HepG2 (cell line): ENCODE data around the gene COL26A1. TPM values are rescaled to one million over a fixed set of nuclear protein-coding genes. Genes with fewer than 3 reads are reported as not detected.

Experiments
- ATAC-seq: fragments of 200-7000 bp; cut with Tn5 transposase; 3 replicates; pipeline ENCODE4 v1.9.1; 2020; ENCODE audit warnings: mild to moderate bottlenecking, moderate library complexity
- BruUV-seq: library from RNA; stranded (reverse); fragments of 400-500 nt; replicated peaks from 2 replicates; lab custom pipeline; 2021; lab: Mats Ljungman, UMichigan
- CTCF ChIA-PET: fragments of 300-600 bp; formaldehyde crosslinking; extraction: SDS; loops from one replicate; lab custom pipeline; 2021; ENCODE audit warnings: low total read pairs, inconsistent platforms, low intra/inter-chr PET ratio; lab: Yijun Ruan, JAX
- POLR2A ChIA-PET: fragments of 350-600 bp; sonication (Branson Sonifier 250); formaldehyde crosslinking; loops from one replicate; lab custom pipeline; 2020; ENCODE audit warnings: antibody characterized with exemption, inconsistent platforms; lab: Yijun Ruan, JAX
- DNase-seq: peaks from one replicate; pipeline ENCODE4 v3.0.0-alpha.2; 2015; ENCODE audit warnings: low spot score
- FAIRE-seq: peaks from 3 replicates; lab custom pipeline; 2011; peaks lifted over from hg19 to GRCh38; lab: Jason Lieb, UNC
- H2AFZ ChIP-seq: one replicate; pipeline ENCODE4 v1.6.1; 2011; ENCODE audit warnings: low read length, inconsistent platforms
- H3K27ac ChIP-seq: fragments of 300-600 bp; 3 replicates; pipeline ENCODE4 v1.8.0; 2011; ENCODE audit warnings: mixed run types, mild to moderate bottlenecking, mixed read lengths, low read length, inconsistent platforms; ENCODE audit not compliant: insufficient read depth; ENCODE audit errors: extremely low read length
- H3K27me3 ChIP-seq, 2 experiments: fragments of 200-600 bp in 1 of 2; 2 replicates in 1 of 2; 3 replicates in 1 of 2; pipeline versions ENCODE4 v1.6.0 to v1.8.0; 2011; ENCODE audit warnings: low read length in 2 of 2, mild to moderate bottlenecking in 2 of 2, moderate library complexity in 2 of 2, inconsistent platforms in 1 of 2; ENCODE audit not compliant: insufficient read depth in 2 of 2, control insufficient read depth in 1 of 2
- H3K36me3 ChIP-seq, 2 experiments: fragments of 200-600 bp in 1 of 2; replicated peaks in 1 of 2; 2 replicates in 1 of 2; 3 replicates in 1 of 2; pipeline versions ENCODE4 v1.5.1 to v1.8.0; 2011; ENCODE audit warnings: low read length in 2 of 2, inconsistent platforms in 1 of 2; ENCODE audit not compliant: insufficient read depth in 2 of 2, control insufficient read depth in 1 of 2
- H3K4me1 ChIP-seq: 2 replicates; pipeline ENCODE4 v1.5.1; 2012; ENCODE audit warnings: low read length, inconsistent platforms; ENCODE audit not compliant: insufficient read depth
- H3K4me2 ChIP-seq: 2 replicates; pipeline ENCODE4 v1.6.0; 2011; ENCODE audit warnings: low read depth, low read length, inconsistent platforms
- H3K4me3 ChIP-seq, 3 experiments: fragments of 200-600 bp in 1 of 3; sonication (generic), shearing (Covaris generic) in 1 of 3; replicated peaks in 1 of 3; 2 replicates each; pipeline ENCODE4 v1.5.1; 2011 to 2016; ENCODE audit warnings: low read length in 3 of 3, inconsistent platforms in 2 of 3, low read depth in 2 of 3, mild to moderate bottlenecking in 2 of 3, control low read depth in 1 of 3, mixed read lengths in 1 of 3; ENCODE audit not compliant: insufficient read depth in 1 of 3
- H3K79me2 ChIP-seq: one replicate; pipeline ENCODE4 v1.6.1; 2011; ENCODE audit warnings: low read length, inconsistent platforms; ENCODE audit not compliant: insufficient read depth
- H3K9ac ChIP-seq: 2 replicates; pipeline ENCODE4 v1.6.0; 2011; ENCODE audit warnings: mild to moderate bottlenecking, low read depth, low read length, inconsistent platforms; ENCODE audit not compliant: insufficient read depth
- H3K9me3 ChIP-seq: 2 replicates; pipeline ENCODE4 v1.5.1; 2012; ENCODE audit warnings: mild to moderate bottlenecking, low read length
- H4K20me1 ChIP-seq: 2 replicates; pipeline ENCODE4 v1.6.0; 2011; ENCODE audit warnings: inconsistent platforms, mild to moderate bottlenecking, low read length, moderate library complexity; ENCODE audit not compliant: insufficient read depth
- ERF ChIP-seq: IDR thresholded peaks from 2 replicates; pipeline ENCODE4 v1.6.1; 2018; ENCODE audit warnings: missing biosample characterization, missing genetic modification reagents
- HIVEP1 ChIP-seq: sonication (generic); formaldehyde crosslinking; IDR thresholded peaks from 2 replicates; pipeline ENCODE4 v1.4.0; 2020; ENCODE audit warnings: mild to moderate bottlenecking, missing genetic modification reagents
- MAFF ChIP-seq: IDR thresholded peaks from 2 replicates; pipeline ENCODE4 v1.6.1; 2011; ENCODE audit warnings: low read depth, low read length, improper control_type of control experiment
- SALL1 ChIP-seq: sonication (generic); formaldehyde crosslinking; IDR thresholded peaks from 2 replicates; pipeline ENCODE4 v1.8.0; 2022; ENCODE audit warnings: mild to moderate bottlenecking, missing genetic modification reagents
- STAG1 ChIP-seq: sonication (generic); formaldehyde crosslinking; IDR thresholded peaks from 2 replicates; pipeline ENCODE4 v1.4.0; 2020; ENCODE audit warnings: missing genetic modification reagents
- TRIM24 ChIP-seq: sonication (generic); formaldehyde crosslinking; IDR thresholded peaks from 2 replicates; pipeline ENCODE4 v1.8.0; 2022; ENCODE audit warnings: mild to moderate bottlenecking, missing genetic modification reagents
- ZBTB7A ChIP-seq: sonication (generic); formaldehyde crosslinking; IDR thresholded peaks from 2 replicates; pipeline ENCODE4 v1.8.0; 2022; ENCODE audit warnings: mild to moderate bottlenecking, missing genetic modification reagents
- ZFAT ChIP-seq: sonication (generic); formaldehyde crosslinking; conservative IDR thresholded peaks from 2 replicates; pipeline ENCODE4 v1.8.1; 2023; ENCODE audit warnings: missing genetic modification reagents, inconsistent platforms
- ZNF224 ChIP-seq: sonication (generic); formaldehyde crosslinking; IDR thresholded peaks from 2 replicates; pipeline ENCODE4 v1.5.0; 2020; ENCODE audit warnings: mild to moderate bottlenecking, missing genetic modification reagents
- ZNF674 ChIP-seq: sonication (generic); formaldehyde crosslinking; IDR thresholded peaks from 2 replicates; pipeline ENCODE4 v1.5.0; 2020; ENCODE audit warnings: low read depth, mild to moderate bottlenecking, missing genetic modification reagents
- ZNF737 ChIP-seq: sonication (generic); formaldehyde crosslinking; IDR thresholded peaks from 2 replicates; pipeline ENCODE4 v1.5.0; 2020; ENCODE audit warnings: missing genetic modification reagents, mild to moderate bottlenecking, borderline replicate concordance
- ZNF746 ChIP-seq: sonication (generic); formaldehyde crosslinking; IDR thresholded peaks from 2 replicates; pipeline ENCODE4 v1.8.0; 2022; ENCODE audit warnings: mild to moderate bottlenecking, missing genetic modification reagents
- WGBS: methylation state at CpG from one replicate; pipeline ENCODE4 v1.1.6; 2017; ENCODE audit warnings: low lambda C conversion rate; 5-methylcytosine and 5-hydroxymethylcytosine counted together
- in situ Hi-C: cut with HindIII; loops from 2 replicates; pipeline ENCODE4 v1.10.0; 2017; ENCODE audit warnings: low pct_unique_long_range_greater_than_20kb; ENCODE audit not compliant: extremely low pct_ligation_motif_present
- intact Hi-C: fragments of 100-400 bp; cut with micrococcal nuclease; formaldehyde crosslinking; loops from one replicate; pipeline ENCODE4 v1.10.0; 2022; ENCODE audit not compliant: unreplicated experiment
- polyA plus RNA-seq, 8 experiments: library from polyadenylated mRNA; depleted of rRNA in 3 of 8; stranded (reverse) in 7 of 8; unstranded in 1 of 8; fragments of >200 nt; fragmentation: Illumina TruSeq in 4 of 8; extraction: Trizol in 4 of 8; gene quantifications; 2 replicates each; pipeline versions ENCODE4 v1.2.1 to v1.2.3, GENCODE V29; 2011 to 2016; ENCODE audit warnings: low read depth in 4 of 8, missing spikeins in 1 of 8, mixed read lengths in 1 of 8; ENCODE audit not compliant: insufficient read depth in 1 of 8
- total RNA-seq, 5 experiments: library from RNA; depleted of rRNA; stranded (reverse); fragments of >200 nt; fragmentation: Illumina TruSeq; extraction: Trizol; gene quantifications; 2 replicates each; pipeline ENCODE4 v1.2.3, GENCODE V29; 2016; ENCODE audit warnings: low read depth in 1 of 5
- TF ChIP-seq, protein P1 (sequence below): sonication (generic); formaldehyde crosslinking; IDR thresholded peaks from 2 replicates; pipeline ENCODE4 v1.5.1; 2020; ENCODE audit warnings: mild to moderate bottlenecking, moderate library complexity, missing genetic modification reagents
- TF ChIP-seq, protein P2 (sequence below): sonication (generic); formaldehyde crosslinking; IDR thresholded peaks from 2 replicates; pipeline ENCODE4 v1.5.1; 2020; ENCODE audit warnings: mild to moderate bottlenecking, missing genetic modification reagents, moderate library complexity
- TF ChIP-seq, protein P3 (sequence below): IDR thresholded peaks from 2 replicates; pipeline ENCODE4 v1.6.1; 2016; ENCODE audit warnings: mild to moderate bottlenecking

The COL26A1 gene
- total and polyA plus RNA-seq, 2 of the 13 experiments (the other 11 are each of a cell fraction or from before 2014, with no cell fraction given), result 7.8 to 9.2 TPM

DNA sequence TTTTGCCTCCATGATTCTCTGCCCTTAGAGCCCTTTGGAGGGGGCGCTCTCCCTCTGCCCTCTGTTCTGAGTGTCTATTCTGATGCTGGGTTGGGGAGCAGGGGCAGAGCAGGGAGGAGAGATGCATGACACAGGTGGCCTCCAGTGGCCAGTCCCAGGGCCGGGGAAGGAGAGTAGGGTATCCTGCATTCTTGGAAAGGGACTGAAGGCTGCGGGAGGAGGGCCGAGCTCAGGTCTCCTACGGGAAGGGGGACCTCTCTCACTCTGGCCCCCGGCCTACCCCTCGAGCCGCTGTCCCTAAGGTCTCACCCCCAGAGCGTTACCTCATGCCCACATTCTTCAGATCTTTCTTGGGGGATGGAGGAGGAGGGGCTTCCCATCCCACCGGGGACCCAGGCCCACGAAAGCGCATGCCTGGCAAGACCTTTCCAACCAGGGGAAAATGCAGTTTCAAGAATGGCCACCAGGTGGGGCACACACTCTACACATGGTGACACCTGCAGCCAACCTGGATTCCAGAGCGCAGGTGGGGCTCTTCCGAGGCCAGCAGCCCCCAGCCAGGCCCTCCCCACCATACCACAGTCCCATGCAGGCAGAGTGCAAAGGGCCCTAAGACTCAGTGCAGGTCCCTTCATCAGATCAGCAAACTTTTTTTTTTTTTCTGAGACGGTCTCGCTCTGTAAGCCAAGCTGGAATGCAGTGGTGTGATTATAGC, 180.0 kb downstream of the COL26A1 start:
- no peaks in the 10 kb centered on the region for H3K79me2 ChIP-seq
- H3K9ac ChIP-seq, result no peak overlapping the region
- FAIRE-seq, result peak; percentile 73
- H4K20me1 ChIP-seq, result no peaks in the 10 kb centered on the region
- H3K27me3 ChIP-seq, result no peaks in the 10 kb centered on the region
- peaks cover 18% of the 10 kb centered on the region for H3K4me1 ChIP-seq
- no peaks in the 10 kb centered on the region for H3K36me3 ChIP-seq
- POLR2A ChIA-PET, result interaction anchor here (0.5 kb wide), 1 partner anchor 423 kb away, joined by 3 read pairs; no protein-coding TSS in a partner anchor
- in situ Hi-C loops (loop anchor here (5.0 to 10.0 kb wide), 3 partner anchors 60 to 272 kb away; partner anchors contain the start of gene CUX1), intact Hi-C loops (loop anchor here (2.0 to 10.0 kb wide), 4 partner anchors 42 to 692 kb away; no protein-coding TSS in a partner anchor)
- CTCF ChIA-PET, result interaction anchor here (1.0 to 2.3 kb wide), 3 partner anchors 272 to 729 kb away, joined by 4 to 8 read pairs (median 5); no protein-coding TSS in a partner anchor
- H3K9me3 ChIP-seq, result no peaks in the 10 kb centered on the region
- DNase-seq, result peak; percentile 53
- peak; percentile 57 for ATAC-seq
- no peak overlapping the region for H3K4me2 ChIP-seq
- no TSS peak for BruUV-seq
- H3K4me3 ChIP-seq, result no peak overlapping the region
- no peak overlapping the region for H2AFZ ChIP-seq
- H3K27ac ChIP-seq, result no peak overlapping the region
- WGBS, result 54% methylated on average over 7 of the region's 16 CpGs
- TF ChIP-seq SALL1 (CRISPR knock-in tag), result peak; percentile 57
- TF ChIP-seq MAFF, result no peak
- TF ChIP-seq ZBTB7A (CRISPR knock-in tag), result peak; percentile 44; the same call in 1 of the 2 replicates
- TF ChIP-seq, protein P1, sequence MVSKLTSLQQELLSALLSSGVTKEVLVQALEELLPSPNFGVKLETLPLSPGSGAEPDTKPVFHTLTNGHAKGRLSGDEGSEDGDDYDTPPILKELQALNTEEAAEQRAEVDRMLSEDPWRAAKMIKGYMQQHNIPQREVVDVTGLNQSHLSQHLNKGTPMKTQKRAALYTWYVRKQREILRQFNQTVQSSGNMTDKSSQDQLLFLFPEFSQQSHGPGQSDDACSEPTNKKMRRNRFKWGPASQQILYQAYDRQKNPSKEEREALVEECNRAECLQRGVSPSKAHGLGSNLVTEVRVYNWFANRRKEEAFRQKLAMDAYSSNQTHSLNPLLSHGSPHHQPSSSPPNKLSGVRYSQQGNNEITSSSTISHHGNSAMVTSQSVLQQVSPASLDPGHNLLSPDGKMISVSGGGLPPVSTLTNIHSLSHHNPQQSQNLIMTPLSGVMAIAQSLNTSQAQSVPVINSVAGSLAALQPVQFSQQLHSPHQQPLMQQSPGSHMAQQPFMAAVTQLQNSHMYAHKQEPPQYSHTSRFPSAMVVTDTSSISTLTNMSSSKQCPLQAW (CRISPR knock-in tag), result peak; percentile 63; the same call in 1 of the 2 replicates
- TF ChIP-seq HIVEP1, result 0 out of 2 replicates have a peak, but pooled peaks have one; percentile 64
- no peak for TF ChIP-seq ZNF746 (CRISPR knock-in tag)
- TF ChIP-seq ZNF737 (CRISPR knock-in tag), result 0 out of 2 replicates have a peak, but pooled peaks have one; percentile 28
- no peak for TF ChIP-seq ZNF224 (CRISPR knock-in tag)
- TF ChIP-seq STAG1 (CRISPR knock-in tag), result peak; percentile 97
- no peak for TF ChIP-seq TRIM24 (CRISPR knock-in tag)
- no peak for TF ChIP-seq ZFAT (CRISPR knock-in tag)
- TF ChIP-seq, protein P2, sequence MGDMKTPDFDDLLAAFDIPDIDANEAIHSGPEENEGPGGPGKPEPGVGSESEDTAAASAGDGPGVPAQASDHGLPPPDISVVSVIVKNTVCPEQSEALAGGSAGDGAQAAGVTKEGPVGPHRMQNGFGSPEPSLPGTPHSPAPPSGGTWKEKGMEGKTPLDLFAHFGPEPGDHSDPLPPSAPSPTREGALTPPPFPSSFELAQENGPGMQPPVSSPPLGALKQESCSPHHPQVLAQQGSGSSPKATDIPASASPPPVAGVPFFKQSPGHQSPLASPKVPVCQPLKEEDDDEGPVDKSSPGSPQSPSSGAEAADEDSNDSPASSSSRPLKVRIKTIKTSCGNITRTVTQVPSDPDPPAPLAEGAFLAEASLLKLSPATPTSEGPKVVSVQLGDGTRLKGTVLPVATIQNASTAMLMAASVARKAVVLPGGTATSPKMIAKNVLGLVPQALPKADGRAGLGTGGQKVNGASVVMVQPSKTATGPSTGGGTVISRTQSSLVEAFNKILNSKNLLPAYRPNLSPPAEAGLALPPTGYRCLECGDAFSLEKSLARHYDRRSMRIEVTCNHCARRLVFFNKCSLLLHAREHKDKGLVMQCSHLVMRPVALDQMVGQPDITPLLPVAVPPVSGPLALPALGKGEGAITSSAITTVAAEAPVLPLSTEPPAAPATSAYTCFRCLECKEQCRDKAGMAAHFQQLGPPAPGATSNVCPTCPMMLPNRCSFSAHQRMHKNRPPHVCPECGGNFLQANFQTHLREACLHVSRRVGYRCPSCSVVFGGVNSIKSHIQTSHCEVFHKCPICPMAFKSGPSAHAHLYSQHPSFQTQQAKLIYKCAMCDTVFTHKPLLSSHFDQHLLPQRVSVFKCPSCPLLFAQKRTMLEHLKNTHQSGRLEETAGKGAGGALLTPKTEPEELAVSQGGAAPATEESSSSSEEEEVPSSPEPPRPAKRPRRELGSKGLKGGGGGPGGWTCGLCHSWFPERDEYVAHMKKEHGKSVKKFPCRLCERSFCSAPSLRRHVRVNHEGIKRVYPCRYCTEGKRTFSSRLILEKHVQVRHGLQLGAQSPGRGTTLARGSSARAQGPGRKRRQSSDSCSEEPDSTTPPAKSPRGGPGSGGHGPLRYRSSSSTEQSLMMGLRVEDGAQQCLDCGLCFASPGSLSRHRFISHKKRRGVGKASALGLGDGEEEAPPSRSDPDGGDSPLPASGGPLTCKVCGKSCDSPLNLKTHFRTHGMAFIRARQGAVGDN (CRISPR knock-in tag), result peak; percentile 41
- no peak for TF ChIP-seq ZNF674 (CRISPR knock-in tag)
- TF ChIP-seq ERF (CRISPR knock-in tag), result 0 out of 2 replicates have a peak, but pooled peaks have one; percentile 25
- TF ChIP-seq, protein P3, sequence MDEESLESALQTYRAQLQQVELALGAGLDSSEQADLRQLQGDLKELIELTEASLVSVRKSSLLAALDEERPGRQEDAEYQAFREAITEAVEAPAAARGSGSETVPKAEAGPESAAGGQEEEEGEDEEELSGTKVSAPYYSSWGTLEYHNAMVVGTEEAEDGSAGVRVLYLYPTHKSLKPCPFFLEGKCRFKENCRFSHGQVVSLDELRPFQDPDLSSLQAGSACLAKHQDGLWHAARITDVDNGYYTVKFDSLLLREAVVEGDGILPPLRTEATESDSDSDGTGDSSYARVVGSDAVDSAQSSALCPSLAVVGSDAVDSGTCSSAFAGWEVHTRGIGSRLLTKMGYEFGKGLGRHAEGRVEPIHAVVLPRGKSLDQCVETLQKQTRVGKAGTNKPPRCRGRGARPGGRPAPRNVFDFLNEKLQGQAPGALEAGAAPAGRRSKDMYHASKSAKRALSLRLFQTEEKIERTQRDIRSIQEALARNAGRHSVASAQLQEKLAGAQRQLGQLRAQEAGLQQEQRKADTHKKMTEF (CRISPR knock-in tag), result no peak
